GM12875 (cell line): ENCODE measurements around the gene MOCS2.

Experiments used
- H3K4me3 ChIP-seq: one replicate; pipeline ENCODE4 v1.5.1; 2011; ENCODE audit warnings: low read depth, low read length, control low read depth
- TF ChIP-seq, protein P1 (sequence below): IDR thresholded peaks from 2 replicates; pipeline ENCODE4 v1.5.1; 2011; ENCODE audit warnings: low read depth, mild to moderate bottlenecking, control low read depth, inconsistent platforms, low read length, moderate library complexity, borderline replicate concordance; ENCODE audit not compliant: insufficient read depth

Gene MOCS2

DNA sequence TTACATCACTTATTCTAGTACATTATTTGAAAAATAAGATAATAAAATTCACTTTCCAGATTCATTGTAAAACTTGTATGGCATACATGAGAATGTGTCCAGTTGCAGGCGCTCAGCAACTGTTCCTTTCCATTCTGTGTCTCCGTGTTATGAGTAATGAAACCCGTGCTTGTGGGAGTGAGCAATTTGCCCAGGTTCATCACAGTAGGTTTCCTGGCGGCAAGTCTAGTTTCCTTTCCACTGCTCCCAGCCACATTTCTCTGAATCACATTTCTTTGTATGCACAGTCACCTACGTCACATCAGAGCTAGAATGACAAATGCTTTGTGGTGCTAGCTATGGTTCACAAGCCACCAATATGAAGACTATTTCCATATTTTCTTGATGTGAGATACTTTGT, 39.9 kb downstream of the MOCS2 start:
- TF ChIP-seq, protein P1, sequence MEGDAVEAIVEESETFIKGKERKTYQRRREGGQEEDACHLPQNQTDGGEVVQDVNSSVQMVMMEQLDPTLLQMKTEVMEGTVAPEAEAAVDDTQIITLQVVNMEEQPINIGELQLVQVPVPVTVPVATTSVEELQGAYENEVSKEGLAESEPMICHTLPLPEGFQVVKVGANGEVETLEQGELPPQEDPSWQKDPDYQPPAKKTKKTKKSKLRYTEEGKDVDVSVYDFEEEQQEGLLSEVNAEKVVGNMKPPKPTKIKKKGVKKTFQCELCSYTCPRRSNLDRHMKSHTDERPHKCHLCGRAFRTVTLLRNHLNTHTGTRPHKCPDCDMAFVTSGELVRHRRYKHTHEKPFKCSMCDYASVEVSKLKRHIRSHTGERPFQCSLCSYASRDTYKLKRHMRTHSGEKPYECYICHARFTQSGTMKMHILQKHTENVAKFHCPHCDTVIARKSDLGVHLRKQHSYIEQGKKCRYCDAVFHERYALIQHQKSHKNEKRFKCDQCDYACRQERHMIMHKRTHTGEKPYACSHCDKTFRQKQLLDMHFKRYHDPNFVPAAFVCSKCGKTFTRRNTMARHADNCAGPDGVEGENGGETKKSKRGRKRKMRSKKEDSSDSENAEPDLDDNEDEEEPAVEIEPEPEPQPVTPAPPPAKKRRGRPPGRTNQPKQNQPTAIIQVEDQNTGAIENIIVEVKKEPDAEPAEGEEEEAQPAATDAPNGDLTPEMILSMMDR, result no peak
- no peak overlapping the region for H3K4me3 ChIP-seq

DNA sequence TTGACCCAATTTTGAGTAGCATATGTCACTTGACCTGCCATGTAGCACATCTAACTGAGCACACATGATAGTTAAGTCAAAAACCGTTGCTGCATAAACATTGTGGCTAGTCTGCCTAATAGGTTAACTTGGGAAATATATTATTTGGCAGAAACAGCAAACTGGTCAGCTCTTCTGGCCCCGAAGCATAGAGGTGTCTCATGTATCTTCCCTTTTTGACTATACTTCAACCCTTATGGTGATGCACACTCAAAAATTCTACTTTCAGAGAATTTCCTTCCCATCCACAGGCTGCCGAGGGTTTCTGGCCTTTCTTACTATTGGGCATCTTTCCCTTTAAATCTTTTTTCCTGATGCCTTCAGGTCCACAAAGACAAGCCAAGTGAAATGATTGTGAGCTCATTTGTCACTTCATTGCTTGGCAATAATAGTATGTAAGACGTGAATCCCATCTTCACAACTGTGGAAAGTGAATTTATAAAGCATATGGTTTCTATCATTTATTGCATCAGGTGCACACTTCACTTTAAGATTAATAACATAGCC, 41.2 kb downstream of the MOCS2 start:
- TF ChIP-seq, protein P1, result no peak
- H3K4me3 ChIP-seq, result no peak overlapping the region

DNA sequence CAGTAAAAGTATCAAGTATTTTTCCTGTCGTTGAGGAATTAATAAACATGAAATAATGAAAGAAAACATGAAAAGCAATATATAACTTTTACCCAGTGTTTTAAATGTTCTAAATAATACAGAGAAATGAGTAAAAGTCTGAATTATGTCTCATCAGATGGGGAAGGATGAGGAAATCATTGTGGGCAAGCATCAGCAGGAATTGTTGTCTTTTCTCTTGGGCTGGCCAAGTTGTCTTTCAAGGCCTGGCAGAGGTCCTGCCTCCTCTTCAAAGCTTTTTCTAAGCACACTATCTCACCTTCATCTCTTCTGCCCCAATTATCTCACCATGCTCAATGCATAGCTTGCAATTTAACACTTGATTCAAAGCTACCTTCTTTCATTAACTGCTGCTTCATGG, 41.9 kb downstream of the MOCS2 start:
- H3K4me3 ChIP-seq, result no peak overlapping the region
- TF ChIP-seq, protein P1, result no peak

DNA sequence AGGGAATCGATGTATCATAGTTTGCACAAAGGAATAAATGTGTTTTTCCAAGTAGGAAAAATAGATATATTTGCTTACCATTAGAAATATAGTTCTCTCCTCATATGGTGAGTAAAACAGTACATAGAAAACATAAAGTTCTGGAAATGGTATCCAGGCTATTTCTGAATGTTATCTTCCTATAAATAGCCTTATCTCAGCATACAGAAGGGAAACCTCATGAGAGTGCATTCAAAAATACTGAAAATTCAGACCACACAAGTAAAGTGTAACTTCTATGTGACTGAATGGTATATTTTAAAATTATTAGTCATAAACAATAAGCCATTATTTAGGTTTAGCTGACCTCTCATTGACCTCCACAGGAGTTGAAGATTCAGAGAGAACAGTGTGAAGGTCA, 43.5 kb downstream of the MOCS2 start:
- H3K4me3 ChIP-seq, result no peak overlapping the region
- TF ChIP-seq, protein P1, result no peak

DNA sequence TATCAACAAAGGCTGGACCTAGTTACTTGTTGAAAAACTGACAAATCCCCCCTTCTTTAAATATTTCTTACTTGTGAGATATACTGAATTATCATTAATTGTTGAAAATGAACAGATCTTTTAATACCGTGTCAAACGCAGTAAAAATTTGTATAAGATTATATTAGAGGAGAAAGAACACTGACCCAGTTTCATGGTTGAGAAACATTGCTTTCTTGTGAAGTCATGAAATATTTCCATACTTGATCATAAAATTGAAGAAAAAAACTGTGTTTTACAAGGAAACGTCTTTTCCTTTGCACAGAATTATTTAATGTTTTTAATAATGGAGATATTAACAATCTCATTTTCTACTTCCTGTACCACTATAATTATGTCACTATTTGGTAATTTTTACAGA, 45.8 kb downstream of the MOCS2 start:
- TF ChIP-seq, protein P1, result no peak
- no peak overlapping the region for H3K4me3 ChIP-seq

DNA sequence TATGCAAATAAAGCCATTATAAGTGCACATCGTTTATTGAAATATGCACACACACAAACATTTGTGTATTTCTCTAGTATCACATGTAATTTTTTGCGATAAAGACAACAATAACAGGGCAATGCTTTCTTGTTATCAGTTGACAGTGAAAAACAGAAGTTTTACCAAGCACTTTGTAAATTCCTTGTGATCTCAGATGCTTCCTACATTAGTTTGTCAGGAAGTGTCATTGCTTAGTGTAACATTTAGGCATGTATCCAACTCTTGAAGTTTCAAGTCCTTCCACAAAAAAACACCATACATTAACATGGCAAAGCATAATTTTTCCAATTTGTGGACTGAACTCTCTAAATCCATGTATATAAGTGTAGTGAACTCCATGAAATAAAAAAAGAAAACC, 46.4 kb downstream of the MOCS2 start:
- TF ChIP-seq, protein P1, result no peak
- H3K4me3 ChIP-seq, result no peak overlapping the region

DNA sequence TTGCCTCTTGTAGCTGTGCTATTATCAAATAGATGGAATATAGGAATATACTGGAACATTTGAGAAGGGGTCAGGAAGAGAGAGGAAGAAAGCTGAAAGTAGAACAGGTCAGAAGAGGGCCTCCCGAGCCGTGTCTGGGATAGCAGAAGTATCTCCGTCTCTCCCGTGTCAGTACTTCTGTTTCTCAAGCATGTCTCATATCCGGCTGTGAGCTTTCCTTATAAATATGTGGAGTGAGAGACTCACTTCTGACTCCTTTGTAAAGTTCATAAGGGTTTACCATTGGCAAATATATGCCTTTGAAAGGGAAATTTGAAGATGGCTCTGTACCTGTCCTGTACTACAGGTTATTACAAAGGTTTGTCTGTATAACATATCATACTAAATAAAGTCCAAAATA, 50.3 kb downstream of the MOCS2 start:
- no peak overlapping the region for H3K4me3 ChIP-seq
- TF ChIP-seq, protein P1, result no peak
